Measurements from ENCODE around the gene ALPK1.

ALPK1 gene

GRCh38 chr4:112411781-112412550, 114.8 kb downstream of the ALPK1 start:
- TF ChIP-seq CTCF (IDR thresholded peaks at IDR 0.05; ENCODE audit: control extremely low read depth, extremely low read depth, low read depth, missing control alignments), result no peak
- POLR2A ChIA-PET, result no interaction called here
- no peak for DNase-seq (ENCODE audit: extremely low spot score)
- CTCF ChIA-PET, result interaction anchor here (1.3 to 1.5 kb wide), 2 partner anchors 12 to 15 kb away, joined by 3 to 4 read pairs; no protein-coding TSS in a partner anchor

- no peak for TF ChIP-seq CTCF (IDR thresholded peaks at IDR 0.05; ENCODE audit: control extremely low read depth, extremely low read depth, low read depth, missing control alignments)
- ChIA-PET CTCF (interaction anchor here (0.7 kb wide), 1 partner anchor 33 kb away, joined by 3 read pairs; no protein-coding TSS in a partner anchor), POLR2A (no interaction called here)
- no peak for DNase-seq (ENCODE audit: extremely low spot score)
Observed at GRCh38 chr4:112416464-112416863, 119.3 kb downstream of the ALPK1 start.

- POLR2A ChIA-PET, result no interaction called here
- DNase-seq (ENCODE audit: extremely low spot score), result no peak
- TF ChIP-seq CTCF (IDR thresholded peaks at IDR 0.05; ENCODE audit: control extremely low read depth, extremely low read depth, low read depth, missing control alignments), result no peak
- CTCF ChIA-PET, result interaction anchor here (1.3 kb wide), 1 partner anchor 34 kb away, joined by 4 read pairs; no protein-coding TSS in a partner anchor
Observed at GRCh38 chr4:112418092-112418491, 120.9 kb downstream of the ALPK1 start.

- ChIA-PET POLR2A (no interaction called here), CTCF (interaction anchor here (1.1 to 2.6 kb wide), 2 partner anchors 10 to 13 kb away, joined by 6 to 9 read pairs; no protein-coding TSS in a partner anchor)
- no peak for DNase-seq (ENCODE audit: extremely low spot score)
- no peak for TF ChIP-seq CTCF (IDR thresholded peaks at IDR 0.05; ENCODE audit: control extremely low read depth, extremely low read depth, low read depth, missing control alignments)
Observed at GRCh38 chr4:112421911-112422310, 124.7 kb downstream of the ALPK1 start.

GRCh38 chr4:112422644-112423043, 125.5 kb downstream of the ALPK1 start:
- no peak for TF ChIP-seq CTCF (IDR thresholded peaks at IDR 0.05; ENCODE audit: control extremely low read depth, extremely low read depth, low read depth, missing control alignments)
- ChIA-PET POLR2A (no interaction called here), CTCF (interaction anchor here (1.1 kb wide), 1 partner anchor 9 kb away, joined by 6 read pairs; no protein-coding TSS in a partner anchor)
- no peak for DNase-seq (ENCODE audit: extremely low spot score)

GRCh38 chr4:112423591-112423990, 126.4 kb downstream of the ALPK1 start:
- CTCF ChIA-PET, result interaction anchor here (0.6 kb wide), 1 partner anchor 114 kb away, joined by 4 read pairs; no protein-coding TSS in a partner anchor
- POLR2A ChIA-PET, result no interaction called here
- TF ChIP-seq CTCF (IDR thresholded peaks at IDR 0.05; ENCODE audit: control extremely low read depth, extremely low read depth, low read depth, missing control alignments), result no peak
- DNase-seq (ENCODE audit: extremely low spot score), result no peak

All from GM10248 (cell line).